Peyer's patch (tissue), 4 donors: ENCODE measurements around the gene KIN. TPM values are rescaled to one million over a fixed set of nuclear protein-coding genes. Genes with fewer than 3 reads are reported as not detected.
A peak's percentile ranks its signal among the peaks of the same experiment; 100 is the strongest.

Experiments
- DNase-seq, 3 donors: peaks; one replicate each; pipeline ENCODE4 v3.0.0-alpha.2; 2017 to 2019
- H3K27ac ChIP-seq, 4 donors: fragments of 200-600 bp; sonication (generic); one replicate each; pipeline ENCODE4 v1.5.1; 2016 to 2019
- H3K27me3 ChIP-seq, 2 donors: fragments of 200-600 bp; sonication (generic); one replicate each; pipeline ENCODE4 v1.5.1; 2019
- H3K36me3 ChIP-seq, 3 donors: fragments of 200-600 bp; sonication (generic); one replicate each; pipeline ENCODE4 v1.5.1; 2016 to 2019
- H3K4me1 ChIP-seq, 4 donors: fragments of 200-600 bp; sonication (generic); one replicate each; pipeline ENCODE4 v1.5.1; 2016 to 2019
- H3K4me3 ChIP-seq, 4 donors: fragments of 200-600 bp; sonication (generic); 1 replicate in 3 of 4; 2 replicates in 1 of 4; pipeline ENCODE4 v1.5.1; 2016 to 2019; ENCODE audit warnings: mild to moderate bottlenecking in 1 of 4
- H3K9me3 ChIP-seq, 4 donors: fragments of 200-600 bp; sonication (generic); one replicate each; pipeline ENCODE4 v1.5.1; 2016 to 2019; ENCODE audit warnings: mild to moderate bottlenecking in 1 of 4
- POLR2A ChIP-seq, 2 donors: fragments of 450-650 bp; IDR thresholded peaks; one replicate each; pipeline ENCODE4 v1.5.1; 2017; ENCODE audit warnings: antibody characterized with exemption in 2 of 2, mild to moderate bottlenecking in 2 of 2, moderate library complexity in 2 of 2
- total RNA-seq, 4 donors: library from RNA; depleted of rRNA; stranded (reverse); fragments of >200 nt; gene quantifications; one replicate each; pipeline ENCODE4 v1.1.0, GENCODE V29; 2016
- TF ChIP-seq, protein P1 (sequence below), 6 experiments: fragments of 450-650 bp in 4 of 6; fragments of 200-600 bp in 2 of 6; sonication (generic) in 1 of 6; IDR thresholded peaks; one replicate each; pipeline ENCODE4 v1.5.1; 2017 to 2019; ENCODE audit warnings: antibody characterized with exemption in 6 of 6, mild to moderate bottlenecking in 3 of 6, moderate library complexity in 1 of 6

Gene KIN, protein sequence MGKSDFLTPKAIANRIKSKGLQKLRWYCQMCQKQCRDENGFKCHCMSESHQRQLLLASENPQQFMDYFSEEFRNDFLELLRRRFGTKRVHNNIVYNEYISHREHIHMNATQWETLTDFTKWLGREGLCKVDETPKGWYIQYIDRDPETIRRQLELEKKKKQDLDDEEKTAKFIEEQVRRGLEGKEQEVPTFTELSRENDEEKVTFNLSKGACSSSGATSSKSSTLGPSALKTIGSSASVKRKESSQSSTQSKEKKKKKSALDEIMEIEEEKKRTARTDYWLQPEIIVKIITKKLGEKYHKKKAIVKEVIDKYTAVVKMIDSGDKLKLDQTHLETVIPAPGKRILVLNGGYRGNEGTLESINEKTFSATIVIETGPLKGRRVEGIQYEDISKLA
- 10 to 100 TPM in 3 of 4 donors, 1 to 10 TPM in 1; 8.9 to 25.6 (median 11.8) TPM for total RNA-seq

GRCh38 chr10:7787857-7788638 lies at the start of gene KIN, which contains the start of gene ATP5F1C:
KIN (minus strand) TSS chr10:7787993; CDS start chr10:7787933, 60 bp downstream.
ATP5F1C (plus strand) TSS chr10:7788177; CDS start chr10:7788208, 31 bp downstream.
- DNase-seq = peak; percentile 96 to 99 (median 97)
- Histone ChIP-seq H3K4me3 (peak within 1 kb of the TSS; percentile 75 to 91 (median 84)), H3K36me3 (no peaks in the 10 kb centered on the region), H3K27me3 (no peaks in the 10 kb centered on the region), H3K9me3 (no peaks in the 10 kb centered on the region), H3K4me1 (peaks cover 0 to 56% (median 6%) of the 10 kb centered on the region in 4 donors), H3K27ac (peak within 1 kb of the TSS; percentile 83 to 88 (median 85))
- TF ChIP-seq POLR2A (IDR thresholded peaks at IDR 0.05) = peak; percentile 90 to 91
- TF ChIP-seq, protein P1, sequence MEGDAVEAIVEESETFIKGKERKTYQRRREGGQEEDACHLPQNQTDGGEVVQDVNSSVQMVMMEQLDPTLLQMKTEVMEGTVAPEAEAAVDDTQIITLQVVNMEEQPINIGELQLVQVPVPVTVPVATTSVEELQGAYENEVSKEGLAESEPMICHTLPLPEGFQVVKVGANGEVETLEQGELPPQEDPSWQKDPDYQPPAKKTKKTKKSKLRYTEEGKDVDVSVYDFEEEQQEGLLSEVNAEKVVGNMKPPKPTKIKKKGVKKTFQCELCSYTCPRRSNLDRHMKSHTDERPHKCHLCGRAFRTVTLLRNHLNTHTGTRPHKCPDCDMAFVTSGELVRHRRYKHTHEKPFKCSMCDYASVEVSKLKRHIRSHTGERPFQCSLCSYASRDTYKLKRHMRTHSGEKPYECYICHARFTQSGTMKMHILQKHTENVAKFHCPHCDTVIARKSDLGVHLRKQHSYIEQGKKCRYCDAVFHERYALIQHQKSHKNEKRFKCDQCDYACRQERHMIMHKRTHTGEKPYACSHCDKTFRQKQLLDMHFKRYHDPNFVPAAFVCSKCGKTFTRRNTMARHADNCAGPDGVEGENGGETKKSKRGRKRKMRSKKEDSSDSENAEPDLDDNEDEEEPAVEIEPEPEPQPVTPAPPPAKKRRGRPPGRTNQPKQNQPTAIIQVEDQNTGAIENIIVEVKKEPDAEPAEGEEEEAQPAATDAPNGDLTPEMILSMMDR (IDR thresholded peaks at IDR 0.05) = no peak

DNA sequence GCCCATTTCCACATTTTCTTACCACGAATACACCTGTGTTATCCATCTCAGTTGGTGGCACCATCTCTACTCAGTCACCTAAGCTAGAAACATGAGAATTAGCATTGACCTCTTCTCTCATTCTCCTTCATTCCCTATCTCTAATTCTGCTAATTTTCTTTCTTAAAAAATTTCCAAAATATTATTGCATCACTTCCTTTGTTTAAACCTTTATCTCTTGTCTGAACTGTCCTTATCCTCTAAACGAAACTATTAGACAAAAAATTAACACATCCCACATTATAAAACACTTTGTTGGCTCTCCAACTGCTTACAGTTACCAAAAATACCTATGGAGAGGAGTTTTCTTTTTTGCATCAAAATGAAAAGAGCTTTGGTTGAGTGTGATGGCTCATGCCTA lies 48.8 kb upstream of the KIN start:
- H3K27ac ChIP-seq = no peak overlapping the region
- no peaks in the 10 kb centered on the region for H3K4me1 ChIP-seq
- TF ChIP-seq, protein P1 (IDR thresholded peaks at IDR 0.05) = no peak
- no peak for TF ChIP-seq POLR2A (IDR thresholded peaks at IDR 0.05)
- H3K36me3 ChIP-seq = no peaks in the 10 kb centered on the region
- DNase-seq = no peak
- H3K4me3 ChIP-seq = no peak overlapping the region
- no peaks in the 10 kb centered on the region for H3K27me3 ChIP-seq
- H3K9me3 ChIP-seq = no peaks in the 10 kb centered on the region

GRCh38 chr10:7834262-7834661 lies 46.5 kb upstream of the KIN start:
- TF ChIP-seq, protein P1 (IDR thresholded peaks at IDR 0.05) = no peak
- TF ChIP-seq POLR2A (IDR thresholded peaks at IDR 0.05) = no peak
- Histone ChIP-seq H3K27me3 (no peaks in the 10 kb centered on the region), H3K27ac (no peak overlapping the region), H3K4me3 (no peak overlapping the region), H3K4me1 (no peaks in the 10 kb centered on the region), H3K36me3 (no peaks in the 10 kb centered on the region), H3K9me3 (no peaks in the 10 kb centered on the region)
- DNase-seq = no peak

DNA sequence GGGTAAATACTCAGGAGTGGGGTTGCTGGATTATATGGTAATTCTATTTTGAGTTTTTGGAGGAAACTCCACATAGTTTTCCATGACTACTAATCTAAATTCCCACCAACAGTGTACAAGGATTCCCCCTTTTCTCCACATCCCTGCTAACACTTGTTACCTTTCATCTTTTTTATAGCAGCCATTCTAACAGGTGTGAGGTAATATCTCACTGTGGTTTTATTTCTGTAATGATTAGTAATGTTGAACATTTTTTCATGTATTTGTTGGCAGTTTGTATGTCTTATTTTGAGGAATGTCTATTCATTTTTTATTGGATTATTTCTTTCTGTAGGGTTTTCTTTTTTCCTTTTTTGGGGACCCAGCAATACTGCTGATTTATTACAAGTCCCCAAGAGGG lies 45.4 kb upstream of the KIN start:
- Histone ChIP-seq H3K4me3 (no peak overlapping the region), H3K27me3 (no peaks in the 10 kb centered on the region), H3K9me3 (no peaks in the 10 kb centered on the region), H3K27ac (no peak overlapping the region), H3K36me3 (no peaks in the 10 kb centered on the region), H3K4me1 (no peaks in the 10 kb centered on the region)
- DNase-seq = no peak
- TF ChIP-seq, protein P1 (IDR thresholded peaks at IDR 0.05) = no peak
- no peak for TF ChIP-seq POLR2A (IDR thresholded peaks at IDR 0.05)

- TF ChIP-seq POLR2A (IDR thresholded peaks at IDR 0.05) = no peak
- TF ChIP-seq, protein P1 (IDR thresholded peaks at IDR 0.05) = no peak
- Histone ChIP-seq H3K27ac (no peak overlapping the region), H3K4me1 (no peaks in the 10 kb centered on the region), H3K27me3 (no peaks in the 10 kb centered on the region), H3K4me3 (no peak overlapping the region), H3K9me3 (no peaks in the 10 kb centered on the region), H3K36me3 (no peaks in the 10 kb centered on the region)
- DNase-seq = no peak
Measured at GRCh38 chr10:7832060-7832459, 44.3 kb upstream of the KIN start.
